Mesenchymal stem cell (in vitro differentiated cells and primary cell): ENCODE measurements around the gene ROPN1L.

ENCODE experiments used
- DNase-seq: peaks from one replicate; pipeline ENCODE4 v3.0.0-alpha.2; 2013
- H2AFZ ChIP-seq: one replicate; pipeline ENCODE4 v1.6.1; 2013; ENCODE audit warnings: low read depth, mild to moderate bottlenecking, control low read depth, inconsistent platforms, low read length, moderate library complexity
- H2AK5ac ChIP-seq: 2 replicates; pipeline ENCODE4 v1.6.1; 2013; ENCODE audit warnings: low read length, moderate library complexity, mild to moderate bottlenecking, inconsistent platforms; ENCODE audit not compliant: severe bottlenecking
- H2BK120ac ChIP-seq: one replicate; pipeline ENCODE4 v1.6.1; 2013; ENCODE audit warnings: low read depth, mild to moderate bottlenecking, inconsistent platforms, low read length, moderate library complexity
- H2BK12ac ChIP-seq, 2 experiments: one replicate each; pipeline ENCODE4 v1.6.1; 2013; ENCODE audit warnings: inconsistent platforms in 2 of 2, low read length in 2 of 2, mild to moderate bottlenecking in 2 of 2, moderate library complexity in 2 of 2, control low read depth in 1 of 2
- H2BK15ac ChIP-seq: one replicate; pipeline ENCODE4 v1.6.1; 2013; ENCODE audit warnings: mild to moderate bottlenecking, low read depth, inconsistent platforms; ENCODE audit not compliant: poor library complexity, severe bottlenecking
- H2BK5ac ChIP-seq: 2 replicates; pipeline ENCODE4 v1.6.1; 2013; ENCODE audit warnings: low read depth, mild to moderate bottlenecking, low read length, control low read depth, inconsistent platforms; ENCODE audit not compliant: poor library complexity, severe bottlenecking
- H3K14ac ChIP-seq, 2 experiments: one replicate each; pipeline ENCODE4 v1.6.1; 2013; ENCODE audit warnings: inconsistent platforms in 2 of 2, low read length in 2 of 2, control low read depth in 1 of 2, mild to moderate bottlenecking in 1 of 2, moderate library complexity in 1 of 2
- H3K18ac ChIP-seq, 2 experiments: one replicate each; pipeline ENCODE4 v1.6.1; 2013; ENCODE audit warnings: inconsistent platforms in 2 of 2, low read length in 2 of 2, control low read depth in 1 of 2, low read depth in 1 of 2, mild to moderate bottlenecking in 1 of 2
- H3K23ac ChIP-seq, 2 experiments: one replicate each; pipeline ENCODE4 v1.6.1; 2013; ENCODE audit warnings: inconsistent platforms in 2 of 2, low read length in 2 of 2, mild to moderate bottlenecking in 2 of 2, moderate library complexity in 2 of 2, control low read depth in 1 of 2
- H3K27ac ChIP-seq: 2 replicates; pipeline ENCODE4 v1.5.1; 2013; ENCODE audit warnings: mild to moderate bottlenecking, moderate library complexity, low read length, control low read depth, inconsistent platforms; ENCODE audit not compliant: poor library complexity, severe bottlenecking
- H3K27me3 ChIP-seq, 2 experiments: 2 replicates each; pipeline versions ENCODE4 v1.6.1 to v1.7.0; 2013; ENCODE audit warnings: low read length in 2 of 2, mild to moderate bottlenecking in 2 of 2, moderate library complexity in 2 of 2, control low read depth in 1 of 2, inconsistent platforms in 1 of 2; ENCODE audit not compliant: control insufficient read depth in 1 of 2, insufficient read depth in 1 of 2
- H3K36me3 ChIP-seq, 2 experiments: 2 replicates each; pipeline versions ENCODE4 v1.6.1 to v1.7.0; 2013; ENCODE audit warnings: low read length in 2 of 2, control low read depth in 1 of 2, inconsistent platforms in 1 of 2, low read depth in 1 of 2, mild to moderate bottlenecking in 1 of 2; ENCODE audit not compliant: insufficient read depth in 2 of 2, control insufficient read depth in 1 of 2
- H3K4ac ChIP-seq, 2 experiments: one replicate each; pipeline ENCODE4 v1.6.1; 2013; ENCODE audit warnings: inconsistent platforms in 2 of 2, low read length in 2 of 2, mild to moderate bottlenecking in 2 of 2, moderate library complexity in 2 of 2, control low read depth in 1 of 2, low read depth in 1 of 2
- H3K4me1 ChIP-seq: 2 replicates; pipeline ENCODE4 v1.6.1; 2013; ENCODE audit warnings: low read depth, low read length, control low read depth; ENCODE audit not compliant: control insufficient read depth, insufficient read depth
- H3K4me2 ChIP-seq: 2 replicates; pipeline ENCODE4 v1.6.1; 2013; ENCODE audit warnings: low read length, mild to moderate bottlenecking, inconsistent platforms; ENCODE audit not compliant: poor library complexity, severe bottlenecking
- H3K4me3 ChIP-seq, 2 experiments: 2 replicates each; pipeline versions ENCODE4 v1.5.1 to v1.7.0; 2013; ENCODE audit warnings: low read length in 2 of 2, mild to moderate bottlenecking in 2 of 2, control low read depth in 1 of 2, low read depth in 1 of 2; ENCODE audit not compliant: insufficient read depth in 1 of 2
- H3K79me1 ChIP-seq: replicated peaks from 2 replicates; pipeline ENCODE4 v1.6.1; 2013; ENCODE audit warnings: mild to moderate bottlenecking, control low read depth, low read length, inconsistent platforms; ENCODE audit not compliant: poor library complexity, severe bottlenecking
- H3K9ac ChIP-seq: 2 replicates; pipeline ENCODE4 v1.7.0; 2013; ENCODE audit warnings: mild to moderate bottlenecking, low read length, moderate library complexity
- H3K9me3 ChIP-seq: 2 replicates; pipeline ENCODE4 v1.7.0; 2013; ENCODE audit warnings: mild to moderate bottlenecking, low read length; ENCODE audit not compliant: control insufficient read depth
- H4K8ac ChIP-seq: one replicate; pipeline ENCODE4 v1.6.1; 2013; ENCODE audit warnings: inconsistent platforms, mild to moderate bottlenecking, low read length, moderate library complexity
- H4K91ac ChIP-seq: one replicate; pipeline ENCODE4 v1.6.1; 2013; ENCODE audit warnings: mild to moderate bottlenecking, low read length, inconsistent platforms
- WGBS: methylation state at CpG from one replicate; pipeline ENCODE4 v1.1.7; 2013; ENCODE audit warnings: mixed read lengths; 5-methylcytosine and 5-hydroxymethylcytosine counted together

Gene ROPN1L

GRCh38 chr5:10498350-10498749, 56.7 kb downstream of the ROPN1L start:
- H3K4ac ChIP-seq: no peak overlapping the region
- no peak overlapping the region for H4K91ac ChIP-seq
- no peak overlapping the region for H3K4me2 ChIP-seq
- H3K9ac ChIP-seq: no peak overlapping the region
- H2AK5ac ChIP-seq: no peak overlapping the region
- no peak overlapping the region for H2AFZ ChIP-seq
- no peak overlapping the region for H3K14ac ChIP-seq
- no peaks in the 10 kb centered on the region for H3K27me3 ChIP-seq
- no peak overlapping the region for H3K4me3 ChIP-seq
- no peaks in the 10 kb centered on the region for H3K36me3 ChIP-seq
- H4K8ac ChIP-seq: no peak overlapping the region
- peaks cover 12% of the 10 kb centered on the region for H3K4me1 ChIP-seq
- WGBS: 70% methylated on average over 6 of the region's 6 CpGs
- no peak overlapping the region for H2BK5ac ChIP-seq
- H2BK120ac ChIP-seq: no peak overlapping the region
- no peak overlapping the region for H3K27ac ChIP-seq
- no peak for DNase-seq
- no peak overlapping the region for H2BK12ac ChIP-seq
- H2BK15ac ChIP-seq: no peak overlapping the region
- H3K18ac ChIP-seq: no peak overlapping the region
- no peak overlapping the region for H3K23ac ChIP-seq
- H3K9me3 ChIP-seq: no peaks in the 10 kb centered on the region
- no peaks in the 10 kb centered on the region for H3K79me1 ChIP-seq

DNA sequence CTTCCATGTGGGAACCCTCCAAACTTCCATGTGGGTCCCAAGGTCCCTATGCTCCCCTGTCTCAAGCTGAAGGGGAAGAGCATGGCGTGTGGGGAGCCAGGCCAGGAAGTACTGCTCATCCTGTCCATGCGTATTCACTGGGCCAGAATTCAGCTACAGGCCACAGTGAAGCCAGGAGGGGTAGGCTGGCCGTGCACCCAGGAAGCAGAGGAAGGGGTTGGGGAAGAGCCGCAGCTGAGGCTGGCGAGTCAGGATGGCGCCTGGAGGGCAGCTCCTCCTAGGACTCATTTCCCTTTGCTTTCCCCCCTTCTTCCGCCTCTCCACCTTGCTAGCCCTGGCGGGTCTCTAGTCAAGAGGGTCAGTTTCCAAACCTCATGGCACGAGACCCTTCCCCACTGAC, 57.4 kb downstream of the ROPN1L start:
- Histone ChIP-seq H3K9ac (no peak overlapping the region), H3K4me3 (no peak overlapping the region), H3K4me1 (peaks cover 16% of the 10 kb centered on the region), H3K18ac (no peak overlapping the region), H3K14ac (no peak overlapping the region), H2BK15ac (no peak overlapping the region), H2AK5ac (no peak overlapping the region), H3K4me2 (no peak overlapping the region), H3K79me1 (no peaks in the 10 kb centered on the region), H4K91ac (no peak overlapping the region), H3K36me3 (no peaks in the 10 kb centered on the region), H3K27me3 (no peaks in the 10 kb centered on the region), H3K23ac (no peak overlapping the region), H3K4ac (no peak overlapping the region), H4K8ac (no peak overlapping the region), H2BK5ac (no peak overlapping the region), H3K9me3 (no peaks in the 10 kb centered on the region), H2BK120ac (no peak overlapping the region), H2AFZ (no peak overlapping the region), H2BK12ac (no peak overlapping the region), H3K27ac (no peak overlapping the region)
- no peak for DNase-seq
- 93% methylated on average over 7 of the region's 9 CpGs for WGBS

DNA sequence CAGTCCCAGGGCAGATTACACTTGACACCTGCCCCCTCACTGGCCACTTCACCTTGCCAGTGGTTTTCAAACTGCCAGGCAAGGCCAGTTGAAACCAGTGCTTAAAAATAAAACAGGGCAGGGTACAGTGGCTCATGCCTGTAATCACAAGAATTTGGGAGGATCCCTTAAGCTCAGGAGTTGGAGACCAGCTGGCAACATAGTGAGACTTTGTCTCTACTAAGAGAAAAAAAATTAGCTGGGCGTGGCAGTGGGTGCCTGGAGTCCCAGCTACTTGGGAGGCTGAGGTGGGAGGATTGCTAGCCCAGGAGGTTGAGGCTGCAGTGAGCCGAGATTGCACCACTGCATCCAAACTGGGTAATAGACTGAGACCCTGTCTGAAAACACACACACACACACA, 58.1 kb downstream of the ROPN1L start:
- H3K9ac ChIP-seq: no peak overlapping the region
- H3K18ac ChIP-seq: no peak overlapping the region
- H3K79me1 ChIP-seq: no peaks in the 10 kb centered on the region
- no peak overlapping the region for H2BK5ac ChIP-seq
- H2AFZ ChIP-seq: no peak overlapping the region
- no peak overlapping the region for H3K4me2 ChIP-seq
- H3K23ac ChIP-seq: no peak overlapping the region
- H2BK12ac ChIP-seq: no peak overlapping the region
- no peak overlapping the region for H2BK15ac ChIP-seq
- no peak for DNase-seq
- no peak overlapping the region for H3K4ac ChIP-seq
- WGBS: 58% methylated on average over 2 of the region's 2 CpGs
- no peak overlapping the region for H2BK120ac ChIP-seq
- no peaks in the 10 kb centered on the region for H3K9me3 ChIP-seq
- no peaks in the 10 kb centered on the region for H3K36me3 ChIP-seq
- H3K4me3 ChIP-seq: no peak overlapping the region
- no peak overlapping the region for H3K27ac ChIP-seq
- H3K14ac ChIP-seq: no peak overlapping the region
- H4K8ac ChIP-seq: no peak overlapping the region
- H3K4me1 ChIP-seq: peaks cover 18% of the 10 kb centered on the region
- no peak overlapping the region for H4K91ac ChIP-seq
- H2AK5ac ChIP-seq: no peak overlapping the region
- H3K27me3 ChIP-seq: no peaks in the 10 kb centered on the region

DNA sequence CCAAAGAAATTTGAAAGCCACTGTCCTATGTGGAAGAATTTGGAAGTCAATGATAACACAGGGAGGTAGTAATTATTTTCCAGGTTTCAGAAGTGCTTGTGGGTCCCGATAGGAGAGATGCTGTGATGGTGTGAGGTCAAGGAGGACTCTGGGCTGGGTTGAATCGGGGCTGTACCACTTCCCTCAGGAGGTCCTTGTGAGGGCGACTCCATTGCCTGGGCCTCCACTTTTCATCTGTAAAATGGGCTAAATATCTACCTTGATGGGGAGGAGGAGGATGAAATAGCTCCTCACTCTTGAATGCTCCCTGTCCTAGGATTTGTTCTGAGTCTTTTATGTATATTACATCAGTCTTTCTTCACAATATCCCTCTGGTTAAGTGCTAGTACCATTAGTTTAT, 59.0 kb downstream of the ROPN1L start:
- no peak overlapping the region for H2BK15ac ChIP-seq
- no peaks in the 10 kb centered on the region for H3K36me3 ChIP-seq
- H3K4me3 ChIP-seq: no peak overlapping the region
- no peak overlapping the region for H3K14ac ChIP-seq
- H3K4me2 ChIP-seq: no peak overlapping the region
- no peaks in the 10 kb centered on the region for H3K79me1 ChIP-seq
- H3K4ac ChIP-seq: no peak overlapping the region
- DNase-seq: no peak
- H3K23ac ChIP-seq: no peak overlapping the region
- H3K4me1 ChIP-seq: peaks cover 18% of the 10 kb centered on the region
- no peak overlapping the region for H4K91ac ChIP-seq
- no peak overlapping the region for H2AFZ ChIP-seq
- H2BK120ac ChIP-seq: no peak overlapping the region
- no peak overlapping the region for H3K27ac ChIP-seq
- no peaks in the 10 kb centered on the region for H3K9me3 ChIP-seq
- no peak overlapping the region for H4K8ac ChIP-seq
- H3K18ac ChIP-seq: no peak overlapping the region
- H2BK5ac ChIP-seq: no peak overlapping the region
- WGBS: 88% methylated on average over 2 of the region's 3 CpGs
- H3K9ac ChIP-seq: no peak overlapping the region
- no peaks in the 10 kb centered on the region for H3K27me3 ChIP-seq
- H2AK5ac ChIP-seq: no peak overlapping the region
- H2BK12ac ChIP-seq: no peak overlapping the region
